Transverse colon (tissue), 4 donors: Measurements from ENCODE around the gene GNPTAB. TPM values are rescaled to one million over a fixed set of nuclear protein-coding genes. Genes with fewer than 3 reads are reported as not detected.
A peak's percentile ranks its signal among the peaks of the same experiment; 100 is the strongest.

Experiments used
- DNase-seq: peaks from one replicate; pipeline ENCODE4 v3.0.0-alpha.2; 2019
- H3K27ac ChIP-seq, 4 donors: fragments of 200-600 bp; sonication (generic); 2 replicates each; pipeline ENCODE4 v1.5.1; 2016 to 2018; ENCODE audit warnings: inconsistent platforms in 4 of 4
- H3K27me3 ChIP-seq: fragments of 200-600 bp; sonication (generic); 2 replicates; pipeline ENCODE4 v1.5.1; 2017; ENCODE audit warnings: inconsistent platforms
- H3K36me3 ChIP-seq, 4 donors: fragments of 200-600 bp; sonication (generic); 2 replicates each; pipeline ENCODE4 v1.5.1; 2017 to 2019; ENCODE audit warnings: inconsistent platforms in 4 of 4
- H3K4me1 ChIP-seq, 4 donors: fragments of 200-600 bp; sonication (generic); 2 replicates each; pipeline ENCODE4 v1.5.1; 2017 to 2020; ENCODE audit warnings: inconsistent platforms in 4 of 4
- H3K4me3 ChIP-seq, 4 donors: fragments of 200-600 bp; sonication (generic); 1 replicate in 1 of 4; 2 replicates in 3 of 4; pipeline versions ENCODE4 v1.5.1 to v1.6.1; 2017 to 2019; ENCODE audit warnings: inconsistent platforms in 4 of 4
- H3K9me3 ChIP-seq, 2 donors: fragments of 200-600 bp; sonication (generic); 2 replicates each; pipeline ENCODE4 v1.5.1; 2017 to 2019; ENCODE audit warnings: inconsistent platforms in 2 of 2
- EP300 ChIP-seq: sonication (generic); formaldehyde crosslinking; IDR thresholded peaks from one replicate; pipeline ENCODE4 v1.6.1; 2017; ENCODE audit warnings: antibody characterized with exemption, low read depth
- POLR2A ChIP-seq: fragments of 450-650 bp; IDR thresholded peaks from one replicate; pipeline ENCODE4 v1.6.1; 2016; ENCODE audit warnings: antibody characterized with exemption, mild to moderate bottlenecking, moderate library complexity
- POLR2AphosphoS5 ChIP-seq, 3 donors: sonication (generic); formaldehyde crosslinking; IDR thresholded peaks; one replicate each; pipeline ENCODE4 v1.6.1; 2016; ENCODE audit warnings: antibody characterized with exemption in 3 of 3
- WGBS, 2 donors: methylation state at CpG; one replicate each; pipeline ENCODE4 v1.1.5; 2018; ENCODE audit warnings: low coverage in 1 of 2; 5-methylcytosine and 5-hydroxymethylcytosine counted together
- in situ Hi-C, 4 donors: fragments of 200-750 bp; cut with MboI; loops; one replicate each; pipeline versions ENCODE4 v1.15.0 to v1.15.1; 2017; ENCODE audit warnings: low sequenced_read_pairs in 3 of 4, low pct_ligation_motif_present in 1 of 4, low pct_unique_long_range_greater_than_20kb in 1 of 4
- intact Hi-C: fragments of 100-400 bp; cut with DNase I; formaldehyde crosslinking; loops from one replicate; pipeline ENCODE4 v1.15.1; 2023; ENCODE audit warnings: low total_unique reads
- total RNA-seq, 4 donors: library from RNA; depleted of rRNA; stranded (reverse); fragments of >200 nt; gene quantifications; one replicate each; pipeline ENCODE4 v1.1.0, GENCODE V29; 2016
- TF ChIP-seq, protein P1 (sequence below), 5 experiments: fragments of 200-600 bp in 3 of 5; fragments of 450-650 bp in 2 of 5; sonication (generic) in 3 of 5; IDR thresholded peaks; 1 replicate in 2 of 5; 2 replicates in 3 of 5; pipeline ENCODE4 v1.5.1; 2016 to 2017; ENCODE audit warnings: antibody characterized with exemption in 5 of 5, inconsistent platforms in 3 of 5, mild to moderate bottlenecking in 2 of 5, moderate library complexity in 1 of 5

GNPTAB gene
- total RNA-seq, 4 donors from 2014 or later = 24.1 to 83.0 (median 64.5) TPM

DNA sequence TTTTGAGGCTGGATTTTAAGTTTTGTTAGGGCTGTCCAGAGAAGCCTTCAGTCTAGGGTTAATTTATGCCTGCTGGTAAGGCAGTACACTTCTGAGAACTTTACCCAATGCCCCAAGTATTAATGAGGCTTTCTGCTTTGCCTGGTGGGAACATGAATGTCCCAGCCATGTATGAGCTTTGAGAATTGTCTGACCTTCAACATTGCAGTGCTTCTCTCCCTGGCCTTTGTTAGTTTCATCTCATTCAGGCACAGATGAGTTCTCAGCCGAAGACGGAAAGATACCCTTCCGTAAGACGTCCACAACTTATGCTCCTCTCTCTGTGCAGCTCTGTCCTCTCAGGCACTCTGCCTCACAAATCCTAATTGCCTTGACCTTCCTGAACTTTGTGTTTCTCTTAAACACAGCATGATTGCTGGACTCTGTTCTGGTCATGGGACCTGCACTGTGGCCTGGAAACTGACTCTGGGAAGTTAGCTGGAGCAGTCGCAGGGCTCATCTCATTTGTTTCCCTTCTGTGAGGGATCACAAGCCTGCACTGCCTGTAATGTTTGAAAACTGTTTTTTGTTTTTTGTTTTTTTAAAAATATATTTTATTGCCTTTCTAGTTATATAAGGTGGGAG lies 117.6 kb downstream of the GNPTAB start:
- Histone ChIP-seq H3K27me3 (no peaks in the 10 kb centered on the region), H3K4me3 (peak overlapping the region in 1 of 4 donors; percentile 19), H3K9me3 (no peaks in the 10 kb centered on the region), H3K4me1 (peaks cover 6 to 49% (median 33%) of the 10 kb centered on the region in 4 donors), H3K27ac (peak overlapping the region; percentile 68 to 75 (median 71)), H3K36me3 (no peaks in the 10 kb centered on the region)
- in situ Hi-C loops (no loop called here), intact Hi-C loops (no loop called here)
- 27 to 41% methylated on average over 4 to 5 of the region's 5 CpGs for WGBS, 2 donors
- no peak for TF ChIP-seq EP300
- TF ChIP-seq, protein P1, sequence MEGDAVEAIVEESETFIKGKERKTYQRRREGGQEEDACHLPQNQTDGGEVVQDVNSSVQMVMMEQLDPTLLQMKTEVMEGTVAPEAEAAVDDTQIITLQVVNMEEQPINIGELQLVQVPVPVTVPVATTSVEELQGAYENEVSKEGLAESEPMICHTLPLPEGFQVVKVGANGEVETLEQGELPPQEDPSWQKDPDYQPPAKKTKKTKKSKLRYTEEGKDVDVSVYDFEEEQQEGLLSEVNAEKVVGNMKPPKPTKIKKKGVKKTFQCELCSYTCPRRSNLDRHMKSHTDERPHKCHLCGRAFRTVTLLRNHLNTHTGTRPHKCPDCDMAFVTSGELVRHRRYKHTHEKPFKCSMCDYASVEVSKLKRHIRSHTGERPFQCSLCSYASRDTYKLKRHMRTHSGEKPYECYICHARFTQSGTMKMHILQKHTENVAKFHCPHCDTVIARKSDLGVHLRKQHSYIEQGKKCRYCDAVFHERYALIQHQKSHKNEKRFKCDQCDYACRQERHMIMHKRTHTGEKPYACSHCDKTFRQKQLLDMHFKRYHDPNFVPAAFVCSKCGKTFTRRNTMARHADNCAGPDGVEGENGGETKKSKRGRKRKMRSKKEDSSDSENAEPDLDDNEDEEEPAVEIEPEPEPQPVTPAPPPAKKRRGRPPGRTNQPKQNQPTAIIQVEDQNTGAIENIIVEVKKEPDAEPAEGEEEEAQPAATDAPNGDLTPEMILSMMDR (IDR thresholded peaks at IDR 0.05) = no peak
- TF ChIP-seq POLR2A = no peak
- peak in 2 of 3 donors; percentile 27 to 36 for TF ChIP-seq POLR2AphosphoS5 (IDR thresholded peaks at IDR 0.05)
- peak; percentile 56 for DNase-seq

DNA sequence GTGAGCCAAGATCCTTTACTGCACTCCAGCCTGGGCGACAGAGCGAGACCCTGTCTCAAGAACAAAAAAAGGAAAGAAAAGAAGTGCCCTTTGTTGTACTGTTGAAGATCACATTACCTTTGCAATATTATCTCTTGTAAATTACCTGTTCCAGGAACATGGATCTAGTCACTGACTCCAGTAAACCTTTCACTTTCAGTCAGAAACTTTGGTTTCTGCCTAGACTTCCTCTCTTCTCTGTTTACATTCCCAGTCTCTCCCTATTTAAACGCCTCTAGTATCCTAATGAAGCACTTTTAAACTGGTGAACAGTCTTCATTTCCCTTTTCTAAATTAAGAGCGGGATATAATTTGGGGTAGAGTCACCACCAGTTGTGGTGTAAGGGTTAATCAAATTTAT lies 120.5 kb downstream of the GNPTAB start:
- DNase-seq = no peak
- in situ Hi-C loops (no loop called here), intact Hi-C loops (no loop called here)
- H3K4me3 ChIP-seq = no peak overlapping the region
- peaks cover 6 to 66% (median 47%) of the 10 kb centered on the region in 4 donors for H3K4me1 ChIP-seq
- no peaks in the 10 kb centered on the region for H3K36me3 ChIP-seq
- peak overlapping the region in 1 of 4 donors; percentile 44 for H3K27ac ChIP-seq
- H3K9me3 ChIP-seq = no peaks in the 10 kb centered on the region
- TF ChIP-seq, protein P1 (IDR thresholded peaks at IDR 0.05) = no peak
- no peak for TF ChIP-seq EP300
- no peak for TF ChIP-seq POLR2AphosphoS5 (IDR thresholded peaks at IDR 0.05)
- no peak for TF ChIP-seq POLR2A
- 63 to 83% methylated on average over 3 to 4 of the region's 4 CpGs for WGBS, 2 donors
- no peaks in the 10 kb centered on the region for H3K27me3 ChIP-seq

DNA sequence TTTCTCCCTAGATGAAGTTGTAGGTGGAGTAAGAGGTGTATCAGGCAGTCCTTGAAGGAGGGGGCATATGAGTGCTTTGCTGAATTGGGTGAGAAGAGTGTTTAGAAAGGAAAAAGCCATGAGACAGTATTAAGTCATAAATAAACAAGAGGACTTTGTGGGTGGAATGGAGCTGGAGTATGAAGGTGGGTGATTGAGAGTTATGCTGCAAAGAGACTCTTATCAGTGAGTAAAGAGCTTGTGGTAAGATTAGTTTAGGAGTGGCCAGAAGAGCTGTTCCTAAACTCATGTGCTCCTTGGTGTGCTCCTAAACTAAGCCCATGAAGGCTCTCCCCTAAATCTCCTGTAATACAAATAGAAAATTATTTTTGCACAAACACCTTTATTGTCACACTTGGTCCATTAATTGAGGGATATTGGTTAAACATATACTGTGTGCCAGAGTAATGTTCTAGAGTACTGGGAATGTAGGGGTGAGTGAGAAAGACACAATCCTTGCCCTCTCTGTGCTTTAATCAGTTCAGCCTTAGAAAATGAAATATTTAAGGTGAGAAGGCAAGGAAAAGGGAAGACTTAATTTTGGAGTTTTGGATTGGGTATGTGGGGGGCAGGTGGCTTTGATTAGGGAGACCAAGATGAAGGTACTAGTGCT lies 123.5 kb downstream of the GNPTAB start:
- Histone ChIP-seq H3K27ac (peak overlapping the region in 2 of 4 donors; percentile 13 to 34), H3K4me3 (no peak overlapping the region), H3K36me3 (no peaks in the 10 kb centered on the region), H3K4me1 (peaks cover 0 to 52% (median 23%) of the 10 kb centered on the region in 4 donors), H3K9me3 (no peaks in the 10 kb centered on the region), H3K27me3 (no peaks in the 10 kb centered on the region)
- in situ Hi-C loops = no loop called here
- TF ChIP-seq POLR2AphosphoS5 (IDR thresholded peaks at IDR 0.05) = no peak
- intact Hi-C loops = no loop called here
- no peak for DNase-seq

DNA sequence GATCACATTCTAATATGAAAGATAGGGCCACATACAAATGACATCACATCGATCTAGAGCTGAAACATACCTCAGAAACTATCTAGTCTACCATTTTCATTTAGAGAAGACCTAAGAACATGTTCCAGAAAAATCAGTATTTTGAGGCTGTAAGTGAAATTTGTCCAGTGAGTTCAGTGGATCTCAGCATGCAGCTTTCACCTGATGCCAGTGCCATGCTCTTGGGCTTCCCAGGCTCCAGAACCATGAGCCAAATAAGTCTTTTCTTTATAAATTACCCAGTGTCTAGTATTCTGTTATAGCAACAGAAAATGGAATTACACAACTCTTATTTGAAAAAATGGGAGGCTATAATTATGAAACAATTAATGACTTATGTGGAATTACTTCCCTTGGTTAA lies 124.4 kb downstream of the GNPTAB start:
- H3K4me3 ChIP-seq = no peak overlapping the region
- H3K27ac ChIP-seq = no peak overlapping the region
- no peaks in the 10 kb centered on the region for H3K36me3 ChIP-seq
- WGBS, 2 donors = 100% methylated on average over 1 of the region's 1 CpG
- peaks cover 0 to 52% (median 30%) of the 10 kb centered on the region in 4 donors for H3K4me1 ChIP-seq
- intact Hi-C loops (no loop called here), in situ Hi-C loops (no loop called here)
- H3K27me3 ChIP-seq = no peaks in the 10 kb centered on the region
- no peak for TF ChIP-seq POLR2AphosphoS5 (IDR thresholded peaks at IDR 0.05)
- TF ChIP-seq EP300 = no peak
- TF ChIP-seq, protein P1 (IDR thresholded peaks at IDR 0.05) = no peak
- no peak for TF ChIP-seq POLR2A
- no peaks in the 10 kb centered on the region for H3K9me3 ChIP-seq
- no peak for DNase-seq
